ENCODE results near the gene RPL41.

RPL41 gene

GRCh38 chr12:56082967-56083366, 33.5 kb upstream of the RPL41 start:
- FAIRE-seq (no peak), DNase-seq (ENCODE audit: insufficient read length) (no peak)
- TF ChIP-seq POLR2AphosphoS5 (IDR thresholded peaks at IDR 0.05; ENCODE audit: low read depth, low read length): no peak
- TF ChIP-seq TAF1 (IDR thresholded peaks at IDR 0.05; ENCODE audit: borderline replicate concordance, low read depth, low read length): no peak
- no peak for TF ChIP-seq POLR2A (IDR thresholded peaks at IDR 0.05; ENCODE audit: low read depth, low read length)

GRCh38 chr12:56084958-56085543, 31.4 kb upstream of the RPL41 start:
- DNase-seq (ENCODE audit: insufficient read length): no peak
- TF ChIP-seq POLR2AphosphoS5 (IDR thresholded peaks at IDR 0.05; ENCODE audit: low read depth, low read length) (no peak), TAF1 (IDR thresholded peaks at IDR 0.05; ENCODE audit: borderline replicate concordance, low read depth, low read length) (no peak)

GRCh38 chr12:56086096-56086495, 30.3 kb upstream of the RPL41 start:
- no peak for TF ChIP-seq POLR2AphosphoS5 (IDR thresholded peaks at IDR 0.05; ENCODE audit: low read depth, low read length)
- no peak for DNase-seq (ENCODE audit: insufficient read length)

More at GRCh38 chr12:56084958-56085543, 31.4 kb upstream of the RPL41 start:
- FAIRE-seq: no peak

GRCh38 chr12:56086608-56087007, 29.8 kb upstream of the RPL41 start:
- FAIRE-seq (no peak), DNase-seq (ENCODE audit: insufficient read length) (no peak)
- TF ChIP-seq TAF1 (IDR thresholded peaks at IDR 0.05; ENCODE audit: borderline replicate concordance, low read depth, low read length): no peak
- TF ChIP-seq POLR2A (IDR thresholded peaks at IDR 0.05; ENCODE audit: low read depth, low read length): no peak
- TF ChIP-seq POLR2AphosphoS5 (IDR thresholded peaks at IDR 0.05; ENCODE audit: low read depth, low read length): no peak

More at GRCh38 chr12:56086096-56086495, 30.3 kb upstream of the RPL41 start:
- no peak for FAIRE-seq

GRCh38 chr12:56087220-56087619, 29.2 kb upstream of the RPL41 start:
- FAIRE-seq: no peak
- DNase-seq (ENCODE audit: insufficient read length): no peak
- TF ChIP-seq POLR2AphosphoS5 (IDR thresholded peaks at IDR 0.05; ENCODE audit: low read depth, low read length) (no peak), POLR2A (IDR thresholded peaks at IDR 0.05; ENCODE audit: low read depth, low read length) (no peak), TAF1 (IDR thresholded peaks at IDR 0.05; ENCODE audit: borderline replicate concordance, low read depth, low read length) (no peak)

- DNase-seq (ENCODE audit: insufficient read length) (no peak), FAIRE-seq (no peak)
- no peak for TF ChIP-seq POLR2A (IDR thresholded peaks at IDR 0.05; ENCODE audit: low read depth, low read length)
- TF ChIP-seq POLR2AphosphoS5 (IDR thresholded peaks at IDR 0.05; ENCODE audit: low read depth, low read length): no peak
- TF ChIP-seq TAF1 (IDR thresholded peaks at IDR 0.05; ENCODE audit: borderline replicate concordance, low read depth, low read length): no peak
Observed at GRCh38 chr12:56097738-56098137, 18.7 kb upstream of the RPL41 start.

- TF ChIP-seq TAF1 (IDR thresholded peaks at IDR 0.05; ENCODE audit: borderline replicate concordance, low read depth, low read length) (no peak), POLR2AphosphoS5 (IDR thresholded peaks at IDR 0.05; ENCODE audit: low read depth, low read length) (no peak), POLR2A (IDR thresholded peaks at IDR 0.05; ENCODE audit: low read depth, low read length) (no peak)
- DNase-seq (ENCODE audit: insufficient read length) (no peak), FAIRE-seq (no peak)
Observed at GRCh38 chr12:56098592-56098991, 17.8 kb upstream of the RPL41 start.

GRCh38 chr12:56099787-56100186, 16.6 kb upstream of the RPL41 start:
- FAIRE-seq: no peak
- no peak for DNase-seq (ENCODE audit: insufficient read length)
- TF ChIP-seq POLR2AphosphoS5 (IDR thresholded peaks at IDR 0.05; ENCODE audit: low read depth, low read length) (no peak), POLR2A (IDR thresholded peaks at IDR 0.05; ENCODE audit: low read depth, low read length) (no peak), TAF1 (IDR thresholded peaks at IDR 0.05; ENCODE audit: borderline replicate concordance, low read depth, low read length) (no peak)

- no peak for DNase-seq (ENCODE audit: insufficient read length)
- no peak for TF ChIP-seq TAF1 (IDR thresholded peaks at IDR 0.05; ENCODE audit: borderline replicate concordance, low read depth, low read length)
- no peak for TF ChIP-seq POLR2A (IDR thresholded peaks at IDR 0.05; ENCODE audit: low read depth, low read length)
- no peak for TF ChIP-seq POLR2AphosphoS5 (IDR thresholded peaks at IDR 0.05; ENCODE audit: low read depth, low read length)
- FAIRE-seq: no peak
Observed at GRCh38 chr12:56101045-56101444, 15.4 kb upstream of the RPL41 start.

GRCh38 chr12:56102683-56103065, 13.8 kb upstream of the RPL41 start:
- DNase-seq (ENCODE audit: insufficient read length) (no peak), FAIRE-seq (no peak)
- TF ChIP-seq POLR2A (IDR thresholded peaks at IDR 0.05; ENCODE audit: low read depth, low read length) (no peak), POLR2AphosphoS5 (IDR thresholded peaks at IDR 0.05; ENCODE audit: low read depth, low read length) (no peak), TAF1 (IDR thresholded peaks at IDR 0.05; ENCODE audit: borderline replicate concordance, low read depth, low read length) (no peak)

GRCh38 chr12:56103066-56103711, 13.2 kb upstream of the RPL41 start:
- TF ChIP-seq POLR2A (IDR thresholded peaks at IDR 0.05; ENCODE audit: low read depth, low read length): no peak
- TF ChIP-seq POLR2AphosphoS5 (IDR thresholded peaks at IDR 0.05; ENCODE audit: low read depth, low read length): no peak
- TF ChIP-seq TAF1 (IDR thresholded peaks at IDR 0.05; ENCODE audit: borderline replicate concordance, low read depth, low read length): no peak
- DNase-seq (ENCODE audit: insufficient read length): no peak
- no peak for FAIRE-seq

GRCh38 chr12:56103823-56104108, 12.7 kb upstream of the RPL41 start:
- TF ChIP-seq TAF1 (IDR thresholded peaks at IDR 0.05; ENCODE audit: borderline replicate concordance, low read depth, low read length) (no peak), POLR2A (IDR thresholded peaks at IDR 0.05; ENCODE audit: low read depth, low read length) (no peak), POLR2AphosphoS5 (IDR thresholded peaks at IDR 0.05; ENCODE audit: low read depth, low read length) (no peak)
- no peak for DNase-seq (ENCODE audit: insufficient read length)
- no peak for FAIRE-seq
